ENCODE data around the gene ZAR1. TPM values are rescaled to one million over a fixed set of nuclear protein-coding genes. Genes with fewer than 3 reads are reported as not detected.

ZAR1 gene
- total RNA-seq, 1 experiment from 2014 or later: not detected

- POLR2A ChIA-PET: no interaction called here
- H3K36me3 Mint-ChIP-seq (ENCODE audit: insufficient read depth, unreplicated experiment): peaks cover 77% of the 10 kb centered on the region
Observed at GRCh38 chr4:48518143-48518542, 28.1 kb downstream of the ZAR1 start.

GRCh38 chr4:48526406-48526805 is 36.4 kb downstream of the ZAR1 start:
- DNase-seq (ENCODE audit: unreplicated experiment): no peak
- H3K9me3 Mint-ChIP-seq (ENCODE audit: unreplicated experiment): no peaks in the 10 kb centered on the region
- peaks cover 80% of the 10 kb centered on the region for H3K36me3 Mint-ChIP-seq (ENCODE audit: insufficient read depth, unreplicated experiment)
- ChIA-PET POLR2A (interaction anchor here (0.7 kb wide), 1 partner anchor 52 kb away, joined by 3 read pairs; no protein-coding TSS in a partner anchor), CTCF (interaction anchor here (1.2 to 1.4 kb wide), 3 partner anchors 15 to 402 kb away, joined by 3 to 9 read pairs (median 5); no protein-coding TSS in a partner anchor)
- TF ChIP-seq CTCF (IDR thresholded peaks at IDR 0.05; ENCODE audit: unreplicated experiment): no peak
- no peak overlapping the region for H3K27ac Mint-ChIP-seq (ENCODE audit: low read depth, unreplicated experiment)
- no TSS peak for BruUV-seq (replicated peaks)
- H3K4me1 Mint-ChIP-seq (ENCODE audit: insufficient read depth, unreplicated experiment): no peaks in the 10 kb centered on the region
- no peaks in the 10 kb centered on the region for H3K27me3 Mint-ChIP-seq (ENCODE audit: insufficient read depth, unreplicated experiment)
- no peak overlapping the region for H3K4me3 Mint-ChIP-seq (ENCODE audit: unreplicated experiment)
- intact Hi-C loops (cut with micrococcal nuclease): no loop called here

More at GRCh38 chr4:48518143-48518542, 28.1 kb downstream of the ZAR1 start:
- intact Hi-C loops (cut with micrococcal nuclease): no loop called here
- H3K4me3 Mint-ChIP-seq (ENCODE audit: unreplicated experiment): no peak overlapping the region
- no peaks in the 10 kb centered on the region for H3K9me3 Mint-ChIP-seq (ENCODE audit: unreplicated experiment)
- no peak for TF ChIP-seq CTCF (IDR thresholded peaks at IDR 0.05; ENCODE audit: unreplicated experiment)
- BruUV-seq (replicated peaks): no TSS peak
- CTCF ChIA-PET: interaction anchor here (0.6 to 1.0 kb wide), 2 partner anchors 12 to 50 kb away, joined by 3 to 4 read pairs; no protein-coding TSS in a partner anchor
- no peak for DNase-seq (ENCODE audit: unreplicated experiment)
- H3K27ac Mint-ChIP-seq (ENCODE audit: low read depth, unreplicated experiment): no peak overlapping the region
- no peaks in the 10 kb centered on the region for H3K27me3 Mint-ChIP-seq (ENCODE audit: insufficient read depth, unreplicated experiment)
- no peaks in the 10 kb centered on the region for H3K4me1 Mint-ChIP-seq (ENCODE audit: insufficient read depth, unreplicated experiment)

GRCh38 chr4:48538358-48538757 is 48.3 kb downstream of the ZAR1 start:
- intact Hi-C loops (cut with micrococcal nuclease): no loop called here

GRCh38 chr4:48539597-48539996 is 49.5 kb downstream of the ZAR1 start:
- Mint-ChIP-seq H3K27ac (ENCODE audit: low read depth, unreplicated experiment) (no peak overlapping the region), H3K9me3 (ENCODE audit: unreplicated experiment) (no peaks in the 10 kb centered on the region), H3K4me1 (ENCODE audit: insufficient read depth, unreplicated experiment) (no peaks in the 10 kb centered on the region), H3K4me3 (ENCODE audit: unreplicated experiment) (no peak overlapping the region), H3K27me3 (ENCODE audit: insufficient read depth, unreplicated experiment) (no peaks in the 10 kb centered on the region), H3K36me3 (ENCODE audit: insufficient read depth, unreplicated experiment) (peaks cover 78% of the 10 kb centered on the region)
- no peak for TF ChIP-seq CTCF (IDR thresholded peaks at IDR 0.05; ENCODE audit: unreplicated experiment)
- CTCF ChIA-PET: no interaction called here
- POLR2A ChIA-PET: no interaction called here
- DNase-seq (ENCODE audit: unreplicated experiment): no peak
- BruUV-seq (replicated peaks): no TSS peak
- intact Hi-C loops (cut with micrococcal nuclease): no loop called here

More at GRCh38 chr4:48538358-48538757, 48.3 kb downstream of the ZAR1 start:
- DNase-seq (ENCODE audit: unreplicated experiment): no peak
- H3K36me3 Mint-ChIP-seq (ENCODE audit: insufficient read depth, unreplicated experiment): peaks cover 81% of the 10 kb centered on the region
- H3K4me3 Mint-ChIP-seq (ENCODE audit: unreplicated experiment): no peak overlapping the region
- no peaks in the 10 kb centered on the region for H3K9me3 Mint-ChIP-seq (ENCODE audit: unreplicated experiment)
- TF ChIP-seq CTCF (IDR thresholded peaks at IDR 0.05; ENCODE audit: unreplicated experiment): no peak
- POLR2A ChIA-PET: no interaction called here
- H3K27me3 Mint-ChIP-seq (ENCODE audit: insufficient read depth, unreplicated experiment): no peaks in the 10 kb centered on the region
- H3K27ac Mint-ChIP-seq (ENCODE audit: low read depth, unreplicated experiment): no peak overlapping the region
- no TSS peak for BruUV-seq (replicated peaks)
- CTCF ChIA-PET: no interaction called here
- H3K4me1 Mint-ChIP-seq (ENCODE audit: insufficient read depth, unreplicated experiment): no peaks in the 10 kb centered on the region

All from MCF 10A (cell line).